Spleen (tissue), 7 donors: ENCODE data around the gene CDON.

Experiments
- POLR2A ChIP-seq, 3 donors: fragments of 450-650 bp; IDR thresholded peaks; one replicate each; pipeline ENCODE4 v1.5.1; 2017; ENCODE audit warnings: antibody characterized with exemption in 3 of 3, mild to moderate bottlenecking in 1 of 3
- POLR2AphosphoS5 ChIP-seq, 3 donors: sonication (generic); formaldehyde crosslinking; IDR thresholded peaks; one replicate each; pipeline ENCODE4 v1.5.1; 2017; ENCODE audit warnings: antibody characterized with exemption in 3 of 3
- TF ChIP-seq, protein P1 (sequence below), 11 experiments: fragments of 200-600 bp in 7 of 11; fragments of 450-650 bp in 4 of 11; sonication (generic) in 4 of 11; IDR thresholded peaks in 8 of 11; conservative IDR thresholded peaks in 3 of 11; 1 replicate in 7 of 11; 2 replicates in 4 of 11; pipeline versions ENCODE4 v1.4.0 to v1.8.0; 2016 to 2021; ENCODE audit warnings: antibody characterized with exemption in 11 of 11, inconsistent platforms in 4 of 11, mild to moderate bottlenecking in 1 of 11
- donor health status: DM: no; HTN: no; CAD: no; lungs with moderate emphysema.
- donor health status: DM: no; HTN: no; CAD: no.
- donor health status: DM: no; HTN: no; CAD: no.

DNA sequence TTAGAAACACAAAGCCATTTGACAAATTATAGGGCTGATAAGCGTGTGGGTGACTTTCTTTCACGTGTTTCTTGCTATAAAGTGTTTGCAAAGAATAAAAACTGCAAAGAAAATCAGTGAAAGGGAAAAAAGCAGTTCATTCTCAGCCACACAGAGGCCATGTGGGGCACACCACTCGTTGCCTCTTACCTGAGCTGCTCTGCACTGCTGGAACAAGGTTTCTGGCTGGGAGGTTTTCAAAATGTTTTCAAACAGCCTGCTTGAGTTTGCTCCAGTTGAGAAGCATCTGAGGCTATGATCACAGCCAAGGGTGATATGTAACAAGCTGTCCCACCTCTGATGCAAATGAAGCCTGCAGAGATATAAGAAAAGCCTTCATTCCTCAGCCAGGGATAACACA is 131.6 kb downstream of the CDON start:
- TF ChIP-seq, protein P1, sequence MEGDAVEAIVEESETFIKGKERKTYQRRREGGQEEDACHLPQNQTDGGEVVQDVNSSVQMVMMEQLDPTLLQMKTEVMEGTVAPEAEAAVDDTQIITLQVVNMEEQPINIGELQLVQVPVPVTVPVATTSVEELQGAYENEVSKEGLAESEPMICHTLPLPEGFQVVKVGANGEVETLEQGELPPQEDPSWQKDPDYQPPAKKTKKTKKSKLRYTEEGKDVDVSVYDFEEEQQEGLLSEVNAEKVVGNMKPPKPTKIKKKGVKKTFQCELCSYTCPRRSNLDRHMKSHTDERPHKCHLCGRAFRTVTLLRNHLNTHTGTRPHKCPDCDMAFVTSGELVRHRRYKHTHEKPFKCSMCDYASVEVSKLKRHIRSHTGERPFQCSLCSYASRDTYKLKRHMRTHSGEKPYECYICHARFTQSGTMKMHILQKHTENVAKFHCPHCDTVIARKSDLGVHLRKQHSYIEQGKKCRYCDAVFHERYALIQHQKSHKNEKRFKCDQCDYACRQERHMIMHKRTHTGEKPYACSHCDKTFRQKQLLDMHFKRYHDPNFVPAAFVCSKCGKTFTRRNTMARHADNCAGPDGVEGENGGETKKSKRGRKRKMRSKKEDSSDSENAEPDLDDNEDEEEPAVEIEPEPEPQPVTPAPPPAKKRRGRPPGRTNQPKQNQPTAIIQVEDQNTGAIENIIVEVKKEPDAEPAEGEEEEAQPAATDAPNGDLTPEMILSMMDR (IDR thresholded peaks at IDR 0.05 in 8 of 11, conservative IDR thresholded peaks at IDR 0.05 in 3 of 11): no peak
- TF ChIP-seq POLR2A (IDR thresholded peaks at IDR 0.05) (no peak), POLR2AphosphoS5 (IDR thresholded peaks at IDR 0.05) (no peak)
